HL-60 (cell line): Measurements from ENCODE around the gene CLK4.

Experiments used
- DNase-seq, 2 experiments: peaks; one replicate each; pipeline ENCODE4 v3.0.0-alpha.2; 2010 to 2020; ENCODE audit warnings: low read depth in 1 of 2, low spot score in 1 of 2
- H3K27ac ChIP-seq: fragments of 250-450 bp; sonication (Bioruptor Pico); replicated peaks from 2 replicates; pipeline ENCODE4 v1.5.1; 2020; ENCODE audit warnings: mild to moderate bottlenecking, moderate library complexity
- H3K27me3 ChIP-seq: fragments of 250-450 bp; sonication (Bioruptor Pico); 2 replicates; pipeline ENCODE4 v1.5.1; 2021; ENCODE audit warnings: mild to moderate bottlenecking, moderate library complexity; ENCODE audit not compliant: insufficient read depth, poor library complexity, severe bottlenecking
- H3K4me3 ChIP-seq: replicated peaks from 2 replicates; pipeline ENCODE4 v1.5.1; 2011; ENCODE audit warnings: mild to moderate bottlenecking, control low read depth, low read length; ENCODE audit not compliant: insufficient read depth
- GABPA ChIP-seq: IDR thresholded peaks from 2 replicates; pipeline ENCODE4 v1.6.1; 2012; ENCODE audit warnings: low read depth
- POLR2AphosphoS5 ChIP-seq: IDR thresholded peaks from 2 replicates; pipeline ENCODE4 v1.6.1; 2012; ENCODE audit warnings: low read depth
- SPI1 ChIP-seq: IDR thresholded peaks from 2 replicates; pipeline ENCODE4 v1.6.1; 2012; ENCODE audit warnings: low read depth, mild to moderate bottlenecking, borderline replicate concordance
- TF ChIP-seq, protein P1 (sequence below): IDR thresholded peaks from 2 replicates; pipeline ENCODE4 v1.6.1; 2012; ENCODE audit warnings: low read depth; ENCODE audit not compliant: insufficient replicate concordance
- TF ChIP-seq, protein P2 (sequence below): IDR thresholded peaks from one replicate; pipeline ENCODE4 v1.5.1; 2011; ENCODE audit warnings: low read length, control low read depth, inconsistent platforms; ENCODE audit not compliant: insufficient read depth

CLK4 gene

DNA sequence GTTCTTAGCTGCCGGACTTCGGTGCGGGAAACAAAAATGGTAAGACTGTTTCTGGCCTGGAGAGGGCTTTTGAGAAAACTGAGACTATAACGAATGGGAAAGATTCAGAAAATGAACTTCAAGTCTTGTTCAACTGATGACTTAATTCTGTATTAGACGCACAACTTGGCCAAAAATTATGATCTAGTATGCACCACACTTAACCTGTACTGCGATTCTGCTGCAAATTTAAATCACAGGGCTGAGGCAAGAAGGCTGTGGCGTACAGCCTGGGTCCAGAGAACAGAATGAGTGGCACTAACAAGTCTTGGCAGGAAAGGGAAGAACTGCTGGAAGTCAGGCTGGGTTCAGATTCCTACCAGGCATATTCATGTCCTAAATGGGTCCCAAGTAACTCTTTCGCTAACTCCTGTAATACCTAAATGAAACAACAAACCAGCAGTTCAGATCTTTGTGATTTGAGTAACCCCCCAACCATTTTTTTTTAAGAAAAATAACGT, 35.9 kb downstream of the CLK4 start:
- no peak overlapping the region for H3K4me3 ChIP-seq
- no peak for DNase-seq
- H3K27me3 ChIP-seq, result no peaks in the 10 kb centered on the region
- H3K27ac ChIP-seq, result no peak overlapping the region
- TF ChIP-seq GABPA (no peak), SPI1 (no peak), POLR2AphosphoS5 (no peak)
- TF ChIP-seq, protein P1, sequence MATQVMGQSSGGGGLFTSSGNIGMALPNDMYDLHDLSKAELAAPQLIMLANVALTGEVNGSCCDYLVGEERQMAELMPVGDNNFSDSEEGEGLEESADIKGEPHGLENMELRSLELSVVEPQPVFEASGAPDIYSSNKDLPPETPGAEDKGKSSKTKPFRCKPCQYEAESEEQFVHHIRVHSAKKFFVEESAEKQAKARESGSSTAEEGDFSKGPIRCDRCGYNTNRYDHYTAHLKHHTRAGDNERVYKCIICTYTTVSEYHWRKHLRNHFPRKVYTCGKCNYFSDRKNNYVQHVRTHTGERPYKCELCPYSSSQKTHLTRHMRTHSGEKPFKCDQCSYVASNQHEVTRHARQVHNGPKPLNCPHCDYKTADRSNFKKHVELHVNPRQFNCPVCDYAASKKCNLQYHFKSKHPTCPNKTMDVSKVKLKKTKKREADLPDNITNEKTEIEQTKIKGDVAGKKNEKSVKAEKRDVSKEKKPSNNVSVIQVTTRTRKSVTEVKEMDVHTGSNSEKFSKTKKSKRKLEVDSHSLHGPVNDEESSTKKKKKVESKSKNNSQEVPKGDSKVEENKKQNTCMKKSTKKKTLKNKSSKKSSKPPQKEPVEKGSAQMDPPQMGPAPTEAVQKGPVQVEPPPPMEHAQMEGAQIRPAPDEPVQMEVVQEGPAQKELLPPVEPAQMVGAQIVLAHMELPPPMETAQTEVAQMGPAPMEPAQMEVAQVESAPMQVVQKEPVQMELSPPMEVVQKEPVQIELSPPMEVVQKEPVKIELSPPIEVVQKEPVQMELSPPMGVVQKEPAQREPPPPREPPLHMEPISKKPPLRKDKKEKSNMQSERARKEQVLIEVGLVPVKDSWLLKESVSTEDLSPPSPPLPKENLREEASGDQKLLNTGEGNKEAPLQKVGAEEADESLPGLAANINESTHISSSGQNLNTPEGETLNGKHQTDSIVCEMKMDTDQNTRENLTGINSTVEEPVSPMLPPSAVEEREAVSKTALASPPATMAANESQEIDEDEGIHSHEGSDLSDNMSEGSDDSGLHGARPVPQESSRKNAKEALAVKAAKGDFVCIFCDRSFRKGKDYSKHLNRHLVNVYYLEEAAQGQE, result no peak
- TF ChIP-seq, protein P2, sequence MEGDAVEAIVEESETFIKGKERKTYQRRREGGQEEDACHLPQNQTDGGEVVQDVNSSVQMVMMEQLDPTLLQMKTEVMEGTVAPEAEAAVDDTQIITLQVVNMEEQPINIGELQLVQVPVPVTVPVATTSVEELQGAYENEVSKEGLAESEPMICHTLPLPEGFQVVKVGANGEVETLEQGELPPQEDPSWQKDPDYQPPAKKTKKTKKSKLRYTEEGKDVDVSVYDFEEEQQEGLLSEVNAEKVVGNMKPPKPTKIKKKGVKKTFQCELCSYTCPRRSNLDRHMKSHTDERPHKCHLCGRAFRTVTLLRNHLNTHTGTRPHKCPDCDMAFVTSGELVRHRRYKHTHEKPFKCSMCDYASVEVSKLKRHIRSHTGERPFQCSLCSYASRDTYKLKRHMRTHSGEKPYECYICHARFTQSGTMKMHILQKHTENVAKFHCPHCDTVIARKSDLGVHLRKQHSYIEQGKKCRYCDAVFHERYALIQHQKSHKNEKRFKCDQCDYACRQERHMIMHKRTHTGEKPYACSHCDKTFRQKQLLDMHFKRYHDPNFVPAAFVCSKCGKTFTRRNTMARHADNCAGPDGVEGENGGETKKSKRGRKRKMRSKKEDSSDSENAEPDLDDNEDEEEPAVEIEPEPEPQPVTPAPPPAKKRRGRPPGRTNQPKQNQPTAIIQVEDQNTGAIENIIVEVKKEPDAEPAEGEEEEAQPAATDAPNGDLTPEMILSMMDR, result no peak

DNA sequence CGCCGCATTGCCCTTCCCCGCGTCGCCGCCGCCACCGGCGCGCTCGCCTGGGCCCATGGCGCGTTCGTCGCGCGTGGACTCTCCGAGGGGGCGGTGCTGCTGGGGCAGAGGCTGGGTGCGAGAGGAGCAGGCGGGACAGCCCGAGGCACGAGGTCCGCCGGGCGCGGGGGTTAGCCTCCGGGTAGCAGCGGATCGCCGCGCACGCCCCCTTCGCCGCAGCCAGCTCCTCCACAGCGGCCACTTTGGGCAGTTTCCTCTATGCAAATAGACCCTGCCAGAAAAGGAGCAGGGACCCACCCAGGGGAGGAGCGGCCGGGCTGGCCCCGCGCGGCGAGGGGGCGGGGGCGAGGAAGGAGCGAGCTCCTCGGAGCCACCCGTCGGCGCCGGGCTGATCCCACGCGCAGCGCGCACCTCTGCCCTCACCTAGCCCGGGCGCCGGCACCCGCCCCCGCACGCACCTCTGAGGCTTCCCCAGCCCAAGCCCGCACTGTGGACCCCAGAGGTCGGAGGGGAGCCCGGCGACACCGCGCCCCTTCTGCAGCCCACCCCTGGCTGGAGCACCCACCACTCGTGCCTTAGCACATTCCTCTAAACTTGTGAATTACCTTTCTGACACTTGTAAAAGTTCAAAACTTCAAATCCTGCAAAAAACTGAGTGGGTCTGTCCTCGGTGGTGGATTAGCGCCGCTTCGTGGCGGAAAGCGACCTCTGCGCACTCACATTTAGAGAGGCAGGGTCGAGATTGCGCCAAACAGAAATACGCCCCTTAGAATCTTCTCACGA, 36.5 kb downstream of the CLK4 start, which contains the start of gene COL23A1:
COL23A1 (minus strand) TSS at position 253 of the 783 bp plus-strand sequence.
- no peaks in the 10 kb centered on the region for H3K27me3 ChIP-seq
- peak; percentile 54 to 90 for DNase-seq
- H3K4me3 ChIP-seq, result peak within 1 kb of the TSS; percentile 76
- TF ChIP-seq POLR2AphosphoS5, result no peak
- TF ChIP-seq, protein P2, result peak; percentile 89
- peak within 1 kb of the TSS; percentile 88 for H3K27ac ChIP-seq

DNA sequence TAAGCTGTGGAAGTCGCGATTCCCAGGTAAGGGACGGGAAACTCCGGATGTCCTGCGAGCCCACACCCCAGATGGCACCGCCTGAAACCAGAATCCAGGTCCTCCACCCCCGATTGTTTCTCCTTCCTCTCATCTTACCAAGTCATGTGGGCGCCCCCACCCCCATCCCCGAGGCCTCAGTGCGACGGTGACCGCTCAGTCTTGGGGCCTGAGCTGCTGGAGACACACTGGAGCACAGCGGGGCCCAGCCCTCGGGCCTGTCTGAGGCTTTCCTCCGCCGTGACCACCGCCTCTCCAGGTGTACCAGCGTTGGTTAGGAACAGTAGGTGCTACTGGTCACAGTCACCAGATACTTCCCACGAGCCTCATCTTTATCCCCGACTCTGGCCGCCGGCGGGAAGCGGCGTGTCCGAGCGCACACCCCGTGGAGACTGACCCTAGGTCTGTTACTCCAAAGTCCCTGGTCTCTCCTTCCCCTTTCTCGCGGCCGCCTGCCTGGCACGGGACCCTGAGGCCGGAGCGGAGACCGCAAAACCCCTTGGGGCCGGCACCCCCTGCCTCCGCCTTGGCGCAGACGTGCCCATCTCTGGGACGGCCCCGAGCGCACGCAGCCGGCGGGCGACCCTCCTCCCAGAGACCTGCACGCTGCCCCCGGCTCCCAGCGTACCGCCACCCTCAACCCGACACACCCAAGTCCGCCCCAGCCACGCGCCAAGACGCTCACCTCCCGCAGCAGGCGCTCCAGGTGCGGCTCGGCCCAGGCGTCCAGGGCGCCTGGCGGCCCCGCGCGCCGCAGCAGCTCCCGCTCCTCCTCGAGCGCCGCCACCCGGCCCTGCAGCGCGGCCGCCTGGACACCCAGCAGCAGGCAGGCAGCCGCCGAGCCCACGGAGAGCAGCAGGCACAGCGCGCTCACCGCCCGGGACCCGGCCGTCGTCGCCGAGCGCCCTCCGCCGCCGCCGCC, 37.4 kb downstream of the CLK4 start:
- Histone ChIP-seq H3K27me3 (no peaks in the 10 kb centered on the region), H3K27ac (peak overlapping the region; percentile 88)
- DNase-seq, result peak in 1 of 2 experiments; percentile 51

More for the DNA sequence above, 37.4 kb downstream of the CLK4 start:
- H3K4me3 ChIP-seq, result peak overlapping the region; percentile 76
- TF ChIP-seq, protein P2, result no peak
- TF ChIP-seq, protein P1, result peak; percentile 4
